Prostate gland (tissue), 2 donors: ENCODE measurements around the gene GATA6. TPM values are rescaled to one million over a fixed set of nuclear protein-coding genes. Genes with fewer than 3 reads are reported as not detected.

Experiments
- DNase-seq: peaks from one replicate; pipeline ENCODE4 v3.0.0-alpha.2; 2019; ENCODE audit warnings: low spot score
- H3K27ac ChIP-seq, 2 donors: fragments of 200-600 bp; sonication (generic); 2 replicates each; pipeline ENCODE4 v1.5.1; 2017 to 2019
- H3K27me3 ChIP-seq: fragments of 200-600 bp; sonication (generic); replicated peaks from 2 replicates; pipeline ENCODE4 v1.5.1; 2019; ENCODE audit not compliant: insufficient read depth
- H3K36me3 ChIP-seq, 2 donors: fragments of 200-600 bp; sonication (generic); 1 replicate in 1 of 2; 2 replicates in 1 of 2; pipeline versions ENCODE4 v1.5.1 to v1.8.1; 2017 to 2019
- H3K4me1 ChIP-seq: fragments of 200-600 bp; sonication (generic); replicated peaks from 2 replicates; pipeline ENCODE4 v1.5.1; 2019
- H3K4me3 ChIP-seq, 2 donors: fragments of 200-600 bp; sonication (generic); 2 replicates each; pipeline ENCODE4 v1.5.1; 2017 to 2019
- H3K9me3 ChIP-seq: fragments of 200-600 bp; sonication (generic); 2 replicates; pipeline ENCODE4 v1.5.1; 2017
- POLR2A ChIP-seq: fragments of 450-650 bp; IDR thresholded peaks from one replicate; pipeline ENCODE4 v1.6.1; 2016; ENCODE audit warnings: antibody characterized with exemption, mild to moderate bottlenecking
- POLR2AphosphoS5 ChIP-seq: sonication (generic); formaldehyde crosslinking; IDR thresholded peaks from one replicate; pipeline ENCODE4 v1.6.1; 2017; ENCODE audit warnings: antibody characterized with exemption
- WGBS: methylation state at CpG from one replicate; pipeline ENCODE4 v1.1.5; 2018; 5-methylcytosine and 5-hydroxymethylcytosine counted together
- intact Hi-C: fragments of 100-400 bp; cut with DNase I; formaldehyde crosslinking; loops from one replicate; pipeline ENCODE4 v1.14.2; 2022
- total RNA-seq, 2 donors: library from RNA; depleted of rRNA; stranded (reverse); fragments of >200 nt; gene quantifications; one replicate each; pipeline ENCODE4 v1.1.0, GENCODE V29; 2016
- TF ChIP-seq, protein P1 (sequence below), 4 experiments: fragments of 200-600 bp in 2 of 4; fragments of 450-650 bp in 2 of 4; sonication (generic) in 2 of 4; IDR thresholded peaks; 1 replicate in 3 of 4; 2 replicates in 1 of 4; pipeline ENCODE4 v1.5.1; 2016 to 2019; ENCODE audit warnings: antibody characterized with exemption in 4 of 4, mild to moderate bottlenecking in 2 of 4, moderate library complexity in 2 of 4

GATA6 gene
- total RNA-seq, 2 donors from 2014 or later, result 9.8 to 49.0 TPM

DNA sequence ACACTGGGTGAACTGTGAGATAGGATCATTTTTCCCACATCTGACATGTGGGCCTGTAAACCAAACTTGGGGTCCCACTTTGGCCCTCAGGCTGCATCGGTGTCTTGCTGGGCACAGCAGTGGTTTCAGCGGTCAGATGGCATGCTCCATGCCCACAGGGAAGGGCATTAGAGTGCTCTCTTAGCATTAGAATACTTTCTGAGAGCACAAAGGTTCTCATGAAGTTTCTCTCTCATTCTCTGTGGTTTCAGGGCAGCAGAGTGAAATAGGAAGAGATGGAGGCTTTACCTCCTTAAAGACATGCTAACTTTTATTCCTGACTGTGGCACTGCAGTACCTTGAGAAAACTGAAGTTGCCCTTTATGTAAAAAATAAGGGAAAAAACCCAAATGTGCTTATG lies 36.6 kb upstream of the GATA6 start:
- TF ChIP-seq POLR2A, result no peak
- no peak for TF ChIP-seq POLR2AphosphoS5
- TF ChIP-seq, protein P1, sequence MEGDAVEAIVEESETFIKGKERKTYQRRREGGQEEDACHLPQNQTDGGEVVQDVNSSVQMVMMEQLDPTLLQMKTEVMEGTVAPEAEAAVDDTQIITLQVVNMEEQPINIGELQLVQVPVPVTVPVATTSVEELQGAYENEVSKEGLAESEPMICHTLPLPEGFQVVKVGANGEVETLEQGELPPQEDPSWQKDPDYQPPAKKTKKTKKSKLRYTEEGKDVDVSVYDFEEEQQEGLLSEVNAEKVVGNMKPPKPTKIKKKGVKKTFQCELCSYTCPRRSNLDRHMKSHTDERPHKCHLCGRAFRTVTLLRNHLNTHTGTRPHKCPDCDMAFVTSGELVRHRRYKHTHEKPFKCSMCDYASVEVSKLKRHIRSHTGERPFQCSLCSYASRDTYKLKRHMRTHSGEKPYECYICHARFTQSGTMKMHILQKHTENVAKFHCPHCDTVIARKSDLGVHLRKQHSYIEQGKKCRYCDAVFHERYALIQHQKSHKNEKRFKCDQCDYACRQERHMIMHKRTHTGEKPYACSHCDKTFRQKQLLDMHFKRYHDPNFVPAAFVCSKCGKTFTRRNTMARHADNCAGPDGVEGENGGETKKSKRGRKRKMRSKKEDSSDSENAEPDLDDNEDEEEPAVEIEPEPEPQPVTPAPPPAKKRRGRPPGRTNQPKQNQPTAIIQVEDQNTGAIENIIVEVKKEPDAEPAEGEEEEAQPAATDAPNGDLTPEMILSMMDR (IDR thresholded peaks at IDR 0.05), result no peak
- DNase-seq, result no peak
- no peak overlapping the region for H3K4me3 ChIP-seq
- H3K4me1 ChIP-seq, result no peaks in the 10 kb centered on the region
- 96% methylated on average over 2 of the region's 2 CpGs for WGBS
- no peaks in the 10 kb centered on the region for H3K36me3 ChIP-seq
- no peak overlapping the region for H3K27ac ChIP-seq
- H3K9me3 ChIP-seq, result no peaks in the 10 kb centered on the region
- intact Hi-C loops, result no loop called here
- no peaks in the 10 kb centered on the region for H3K27me3 ChIP-seq

DNA sequence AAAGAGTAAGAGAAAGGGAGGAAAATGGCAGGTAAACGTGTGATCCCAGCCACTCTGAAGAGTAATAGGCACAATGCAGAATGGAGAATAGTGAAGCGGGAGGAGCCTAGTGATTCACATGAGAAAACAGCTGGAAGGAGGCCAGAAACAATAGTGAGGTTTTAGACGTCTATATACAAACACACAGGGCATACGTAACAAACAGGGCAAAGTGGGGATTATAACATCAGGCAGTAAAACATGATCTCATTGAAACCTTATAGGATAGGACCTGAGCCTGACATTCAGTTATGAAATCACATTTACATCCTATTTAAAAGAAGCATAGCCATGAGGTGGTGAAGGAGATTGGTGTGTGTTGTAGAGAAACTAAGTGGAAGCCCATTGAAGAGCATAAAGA lies 33.0 kb upstream of the GATA6 start:
- no peaks in the 10 kb centered on the region for H3K36me3 ChIP-seq
- intact Hi-C loops, result no loop called here
- no peak overlapping the region for H3K4me3 ChIP-seq
- no peaks in the 10 kb centered on the region for H3K4me1 ChIP-seq
- no peak for TF ChIP-seq POLR2A
- TF ChIP-seq, protein P1 (IDR thresholded peaks at IDR 0.05), result no peak
- no peak for TF ChIP-seq POLR2AphosphoS5
- WGBS, result 60% methylated on average over 4 of the region's 4 CpGs
- DNase-seq, result no peak
- no peak overlapping the region for H3K27ac ChIP-seq
- H3K27me3 ChIP-seq, result no peaks in the 10 kb centered on the region
- no peaks in the 10 kb centered on the region for H3K9me3 ChIP-seq

DNA sequence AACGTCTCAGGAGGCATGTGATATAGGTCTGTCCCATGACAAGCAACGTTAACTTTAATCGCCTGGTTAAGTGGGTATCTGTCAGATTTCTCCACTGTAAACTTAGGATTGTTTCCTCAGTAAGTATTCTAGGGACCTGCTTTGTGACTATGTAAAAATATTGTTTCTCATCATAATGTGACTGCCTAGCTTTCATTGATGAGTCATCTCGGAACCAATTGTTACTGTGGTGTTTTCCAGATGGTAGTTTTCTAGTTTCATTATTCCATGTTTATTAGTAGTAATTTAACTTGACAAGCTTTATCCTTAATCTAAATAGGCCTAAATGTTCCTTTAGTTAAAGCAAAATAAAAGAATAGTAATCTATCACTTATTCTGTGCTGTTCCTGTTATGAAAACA lies 28.2 kb upstream of the GATA6 start:
- TF ChIP-seq POLR2A (no peak), POLR2AphosphoS5 (no peak)
- TF ChIP-seq, protein P1 (IDR thresholded peaks at IDR 0.05), result no peak
- Histone ChIP-seq H3K36me3 (no peaks in the 10 kb centered on the region), H3K4me1 (no peaks in the 10 kb centered on the region), H3K27ac (no peak overlapping the region), H3K27me3 (no peaks in the 10 kb centered on the region), H3K9me3 (no peaks in the 10 kb centered on the region), H3K4me3 (no peak overlapping the region)
- DNase-seq, result no peak
- 54% methylated on average over 4 of the region's 4 CpGs for WGBS
- intact Hi-C loops, result no loop called here

DNA sequence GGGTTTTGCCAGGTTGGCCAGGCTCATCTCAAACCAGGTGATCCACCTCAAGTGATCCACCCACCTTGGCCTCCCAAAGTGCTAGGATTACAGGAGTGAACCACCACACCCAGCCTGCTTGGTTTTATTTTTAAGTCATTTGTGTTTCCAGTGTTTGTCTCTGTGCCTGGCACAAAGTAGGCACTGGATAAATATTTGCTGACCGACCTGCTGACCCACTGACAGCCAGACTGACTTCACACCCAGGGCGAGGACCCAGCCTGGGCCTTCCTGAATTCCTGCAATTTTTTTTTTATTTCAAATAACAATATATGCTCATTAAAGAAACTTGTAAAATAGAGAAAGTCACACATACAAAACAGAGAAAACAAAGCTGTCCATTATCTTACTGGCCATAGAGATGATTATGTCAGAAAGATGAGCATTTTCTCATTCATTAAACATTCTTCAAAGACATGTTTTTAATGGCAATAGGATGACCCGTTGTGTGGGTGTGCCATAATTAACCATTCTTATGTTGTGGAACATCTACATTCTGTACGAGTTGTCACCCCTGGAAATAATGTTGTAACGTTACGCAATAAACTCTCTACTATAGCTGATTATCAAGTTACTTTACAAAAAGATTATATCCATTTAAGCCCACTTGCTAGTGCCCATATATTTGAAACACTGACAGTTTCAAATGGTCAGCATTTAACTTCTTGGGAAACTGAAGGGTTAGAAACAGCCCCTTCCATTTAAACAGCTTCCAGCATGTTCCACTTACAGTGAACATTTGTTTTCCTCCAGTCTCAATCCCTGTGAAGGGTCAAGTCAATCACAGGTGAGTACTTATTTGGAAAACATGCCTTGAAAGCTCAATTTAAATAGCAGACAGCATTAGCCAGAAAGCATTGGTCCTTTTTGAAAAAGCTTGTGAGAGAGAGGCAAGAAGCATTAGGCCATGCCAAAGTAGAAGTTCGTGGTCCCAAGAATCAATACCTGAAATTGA lies 25.7 kb upstream of the GATA6 start:
- intact Hi-C loops, result no loop called here

More for the DNA sequence above, 25.7 kb upstream of the GATA6 start:
- TF ChIP-seq POLR2A, result no peak
- no peak for TF ChIP-seq POLR2AphosphoS5
- TF ChIP-seq, protein P1 (IDR thresholded peaks at IDR 0.05), result no peak
- H3K27ac ChIP-seq, result no peak overlapping the region
- 70% methylated on average over 7 of the region's 7 CpGs for WGBS
- H3K36me3 ChIP-seq, result no peaks in the 10 kb centered on the region
- no peak for DNase-seq
- H3K4me1 ChIP-seq, result no peaks in the 10 kb centered on the region
- H3K4me3 ChIP-seq, result no peak overlapping the region
- H3K27me3 ChIP-seq, result no peaks in the 10 kb centered on the region
- no peaks in the 10 kb centered on the region for H3K9me3 ChIP-seq
